HG02623 (cell line): Measurements from ENCODE around the gene F10.

Experiments used
- ATAC-seq: cut with Tn5 transposase; IDR thresholded peaks from one replicate; pipeline ENCODE4 v1.9.1; 2021; ENCODE audit warnings: moderate library complexity; ENCODE audit not compliant: unreplicated experiment

Gene F10

GRCh38 chr13:113166681-113167080 lies 44.1 kb downstream of the F10 start:
- ATAC-seq = no peak

GRCh38 chr13:113167155-113167554 lies 44.6 kb downstream of the F10 start:
- ATAC-seq = no peak

DNA sequence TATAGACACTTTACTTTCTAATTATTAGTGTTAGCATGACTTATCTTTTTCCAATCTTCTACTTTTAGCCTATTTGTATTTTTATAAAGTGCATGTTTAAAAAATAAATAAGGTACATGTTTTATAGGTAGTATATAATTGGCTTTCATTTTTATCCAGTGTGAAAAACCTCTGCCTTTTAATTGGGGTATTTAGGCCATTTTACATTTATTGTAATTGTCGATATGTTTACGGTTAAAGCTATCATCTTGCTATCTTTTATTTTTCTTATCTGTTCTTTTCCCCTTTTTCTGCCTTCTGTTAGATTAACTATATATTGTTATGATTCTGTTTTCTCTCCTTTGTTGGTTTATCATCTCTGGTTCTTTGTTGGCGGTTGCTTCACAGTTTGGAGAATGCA lies 45.0 kb downstream of the F10 start:
- ATAC-seq = no peak

DNA sequence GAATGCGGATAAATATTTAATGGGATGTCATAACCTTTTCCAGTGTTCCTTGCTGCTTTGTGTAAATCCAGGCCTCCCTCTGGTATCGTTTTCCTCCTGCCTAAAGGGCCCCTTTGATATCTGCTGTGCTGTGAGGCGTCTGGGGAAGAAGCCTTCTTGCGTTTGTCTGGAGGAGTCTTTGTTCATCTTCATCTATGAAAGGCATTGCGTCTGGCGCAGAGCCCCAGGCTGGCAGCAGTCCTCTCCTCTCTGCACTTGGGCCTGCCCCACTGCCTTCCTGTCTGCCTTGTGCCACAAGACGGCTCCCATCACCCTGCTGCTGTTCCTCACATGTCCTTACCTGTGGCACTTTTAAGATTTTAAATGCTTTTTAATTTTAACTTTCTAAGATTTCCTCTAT lies 45.6 kb downstream of the F10 start:
- no peak for ATAC-seq

GRCh38 chr13:113169277-113170272 lies 47.0 kb downstream of the F10 start:
- ATAC-seq = no peak

DNA sequence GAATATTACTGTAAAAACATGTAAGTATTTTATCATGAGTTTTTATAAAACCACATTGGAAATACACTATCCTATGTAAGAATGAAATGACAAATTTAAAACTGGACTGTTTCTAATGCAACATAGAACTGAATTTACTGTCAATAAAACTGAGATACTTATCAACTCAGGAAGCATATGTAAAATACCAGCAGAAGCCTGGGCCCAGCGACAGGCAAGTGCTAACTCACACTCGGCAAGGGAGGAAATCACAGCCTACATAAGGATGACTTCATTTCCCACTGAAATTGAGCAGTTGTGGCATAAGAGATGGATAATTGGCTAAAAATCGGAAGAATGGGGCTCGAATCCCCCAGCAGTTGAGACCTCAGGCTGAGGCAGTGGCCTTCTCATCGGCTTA lies 47.9 kb downstream of the F10 start:
- no peak for ATAC-seq

- ATAC-seq = no peak
These were observed 48.9 kb downstream of the F10 start for GRCh38 chr13:113171250-113172125.

GRCh38 chr13:113172419-113172926 lies 49.9 kb downstream of the F10 start:
- no peak for ATAC-seq

GRCh38 chr13:113176280-113176679 lies 53.7 kb downstream of the F10 start:
- no peak for ATAC-seq

- no peak for ATAC-seq
These were observed 54.2 kb downstream of the F10 start for GRCh38 chr13:113176822-113177221.

DNA sequence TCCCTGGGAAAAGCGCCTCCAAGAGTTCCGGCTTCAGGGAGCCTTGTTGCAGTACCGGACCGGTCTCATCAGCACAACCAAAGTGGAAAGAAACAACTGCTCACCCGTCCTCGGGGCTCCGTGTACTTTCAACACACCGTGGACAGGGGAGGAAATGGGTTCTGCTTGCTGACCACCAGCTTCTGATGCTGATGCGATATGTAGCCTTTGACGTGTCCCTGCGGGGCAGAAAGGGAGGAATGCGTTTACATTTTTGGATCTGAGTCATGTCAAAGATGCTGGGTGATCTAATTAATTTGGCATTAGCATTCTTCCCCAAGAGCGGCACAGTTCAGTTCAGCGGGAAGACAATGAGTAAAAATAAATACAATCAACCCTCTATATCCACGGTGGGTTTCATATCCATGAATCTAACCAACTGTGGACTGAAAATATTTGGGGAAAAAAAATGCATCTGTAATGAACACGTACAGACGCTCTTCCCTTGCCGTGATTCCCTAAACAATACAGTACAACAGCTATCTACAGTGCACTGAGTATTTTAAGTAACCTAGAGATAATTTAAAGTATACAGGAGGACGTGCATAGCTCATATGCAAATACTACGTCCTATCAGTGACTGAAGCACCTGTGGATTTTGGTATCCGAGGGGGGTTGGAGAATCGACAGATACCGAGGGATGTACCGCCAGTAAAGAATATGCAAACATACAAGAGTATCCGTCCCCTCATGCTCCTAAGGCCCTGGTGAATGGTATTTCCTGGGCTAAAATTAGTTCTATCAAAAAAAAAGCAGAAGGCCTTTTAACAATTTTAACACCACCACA lies 55.7 kb downstream of the F10 start:
- ATAC-seq = no peak

GRCh38 chr13:113178896-113179167 lies 56.2 kb downstream of the F10 start:
- no peak for ATAC-seq

DNA sequence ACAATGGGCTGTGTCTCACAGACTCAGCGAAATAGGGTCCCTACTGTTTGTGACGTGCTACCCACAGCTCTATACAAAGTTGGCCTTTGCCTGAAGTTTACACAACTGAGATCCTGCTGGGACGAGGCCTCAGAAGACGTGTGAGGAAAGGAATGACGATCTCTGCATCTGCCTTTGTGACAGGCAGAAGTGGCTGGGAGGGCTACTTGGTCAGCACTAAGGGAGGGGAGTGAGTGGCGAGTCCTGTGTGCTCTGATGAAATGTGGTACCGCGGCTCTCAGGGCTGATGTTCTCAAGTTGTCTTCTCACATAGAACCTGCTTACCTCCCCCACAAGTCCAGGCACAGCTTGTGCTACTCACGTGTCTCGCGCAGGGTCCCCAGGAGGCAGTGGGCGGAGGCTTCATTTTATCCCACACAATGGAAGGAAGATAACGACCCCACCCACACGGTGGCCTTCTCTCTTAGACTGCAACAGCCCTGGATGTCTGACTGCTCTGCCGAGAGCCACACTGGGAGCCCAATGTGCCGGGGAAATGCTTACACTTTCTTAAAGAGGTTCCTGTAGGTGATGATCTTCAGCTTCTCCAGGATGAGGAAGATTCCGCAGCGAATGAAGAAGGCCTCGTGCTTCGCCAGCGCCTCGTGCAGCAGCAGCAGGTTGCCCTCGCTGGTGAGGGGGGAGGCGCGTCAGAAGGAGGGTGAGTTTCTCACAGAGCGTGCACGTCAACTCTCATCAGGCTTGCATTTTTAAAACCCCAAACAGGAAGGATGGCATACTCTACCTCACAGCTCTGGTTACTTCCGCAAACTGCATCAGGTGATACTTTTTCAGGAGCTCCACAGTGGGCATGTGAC lies 57.0 kb downstream of the F10 start:
- no peak for ATAC-seq

GRCh38 chr13:113182046-113182445 lies 59.4 kb downstream of the F10 start:
- no peak for ATAC-seq

DNA sequence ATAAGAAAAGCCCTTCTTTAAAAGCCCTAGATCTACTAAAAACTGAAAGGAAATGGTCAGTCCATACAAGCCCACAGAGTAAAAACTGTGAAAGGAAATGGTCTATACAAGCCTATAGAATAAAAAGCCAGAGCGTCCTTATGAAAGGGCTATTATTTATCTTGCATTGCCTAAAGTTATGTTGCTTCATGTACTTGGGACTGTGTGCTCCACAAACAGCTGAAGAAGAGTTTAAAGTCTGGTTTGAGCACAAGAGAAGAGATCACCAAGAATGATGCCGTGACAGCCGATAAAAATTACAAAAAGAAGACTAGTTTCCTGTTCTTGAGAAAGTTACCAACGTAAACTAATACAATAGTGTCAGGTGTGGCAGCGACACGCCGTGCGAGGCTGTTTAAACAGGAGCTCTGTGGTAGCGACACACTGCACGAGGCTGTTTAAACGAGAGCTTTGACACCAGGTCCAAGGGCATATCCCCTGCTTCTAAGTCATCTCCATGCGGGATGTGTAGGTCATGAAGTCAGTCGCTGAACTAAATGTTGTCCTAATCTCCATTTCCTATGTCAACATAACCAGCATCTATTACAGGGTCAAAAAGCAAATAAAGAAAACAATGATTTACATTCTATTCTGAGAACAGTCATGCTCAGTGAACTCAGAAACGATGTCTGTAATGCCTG lies 61.0 kb downstream of the F10 start:
- ATAC-seq = no peak

- no peak for ATAC-seq
These were observed 62.2 kb downstream of the F10 start for GRCh38 chr13:113184568-113185440.

GRCh38 chr13:113186061-113186900 lies 63.7 kb downstream of the F10 start:
- peak; percentile 76 for ATAC-seq

DNA sequence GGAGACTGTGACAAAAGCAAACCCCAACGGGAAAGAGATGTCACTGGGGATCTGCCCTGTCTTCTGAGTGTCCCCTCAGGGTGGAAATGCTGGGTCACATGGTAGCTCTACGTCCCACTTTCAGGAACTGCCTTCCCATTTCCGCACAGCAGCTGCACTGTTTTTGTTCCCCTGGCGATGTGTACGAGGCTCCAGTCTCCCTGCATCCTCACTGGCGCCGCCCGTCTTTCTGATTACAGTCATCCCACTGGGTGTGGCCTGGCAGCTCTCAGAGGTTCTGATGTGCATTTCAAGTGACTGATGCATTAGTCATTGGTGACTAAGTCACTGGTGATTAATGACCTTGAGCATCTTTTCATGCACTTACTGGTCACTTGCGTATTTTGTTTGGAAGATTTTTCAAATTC lies 64.7 kb downstream of the F10 start:
- no peak for ATAC-seq
